ENCODE results near the gene NKX2-4.
A peak's percentile ranks its signal among the peaks of the same experiment; 100 is the strongest.

Gene NKX2-4

DNA sequence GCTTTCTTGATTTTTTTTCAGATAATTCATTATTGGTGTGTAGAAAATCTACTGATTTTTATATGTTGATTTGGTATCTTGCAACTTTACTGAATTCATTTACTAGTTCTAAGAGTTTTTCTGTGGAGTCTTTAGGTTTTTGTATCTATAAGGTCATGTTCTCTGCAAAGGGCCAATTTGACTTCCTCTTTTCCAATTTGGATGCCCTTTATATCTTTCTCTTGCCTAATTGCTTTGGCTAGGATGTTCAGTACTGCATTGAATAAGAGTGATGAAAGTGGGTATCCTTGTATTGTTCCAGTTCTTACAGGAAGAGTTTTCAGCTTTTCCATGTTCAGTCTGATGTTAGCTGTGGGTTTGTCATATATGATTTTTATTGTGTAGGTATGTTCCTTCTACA, 14.4 kb upstream of the NKX2-4 start:
- Histone ChIP-seq H3K4me3 (ENCODE audit: low read depth in 1 of 2, low read length in 1 of 2) (no peak overlapping the region), H3K27ac (no peak overlapping the region), H3K36me3 (no peaks in the 10 kb centered on the region), H3K27me3 (peaks cover 85% of the 10 kb centered on the region), H3K4me1 (ENCODE audit: control insufficient read depth in 1 of 2, insufficient read depth in 1 of 2, low read depth in 1 of 2, low read length in 1 of 2) (no peaks in the 10 kb centered on the region), H3K9me3 (no peaks in the 10 kb centered on the region)
- TF ChIP-seq CTCF (IDR thresholded peaks at IDR 0.05) = no peak

DNA sequence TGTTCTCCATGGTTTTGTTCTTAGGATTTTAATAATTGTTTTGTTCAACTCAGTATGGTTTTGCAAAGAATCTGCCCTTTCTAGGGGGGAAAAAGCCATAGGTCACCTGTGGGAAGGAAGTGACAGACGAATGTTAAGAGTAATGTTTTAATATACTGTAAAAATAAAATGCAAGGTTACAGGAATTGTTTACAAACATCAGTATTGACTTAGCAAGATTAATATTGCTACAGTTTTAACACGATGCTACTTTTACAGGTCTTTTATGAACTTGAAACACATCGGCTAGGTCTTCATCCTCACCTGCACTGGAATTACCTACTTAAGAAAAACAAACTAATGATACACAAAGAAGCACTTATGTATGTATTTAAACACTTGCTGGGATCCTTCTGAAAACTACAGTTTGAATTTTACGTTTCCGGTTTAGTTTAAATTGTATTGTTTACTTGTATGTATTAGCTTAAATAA, 1.7 kb upstream of the NKX2-4 start:
- Histone ChIP-seq H3K9me3 (no peaks in the 10 kb centered on the region), H3K36me3 (no peaks in the 10 kb centered on the region), H3K27ac (no peak overlapping the region), H3K4me1 (ENCODE audit: control insufficient read depth in 1 of 2, insufficient read depth in 1 of 2, low read depth in 1 of 2, low read length in 1 of 2) (peaks cover 16 to 18% of the 10 kb centered on the region in 2 experiments), H3K27me3 (peaks cover 100% of the 10 kb centered on the region), H3K4me3 (ENCODE audit: low read depth in 1 of 2, low read length in 1 of 2) (no peak overlapping the region)
- no peak for TF ChIP-seq CTCF (IDR thresholded peaks at IDR 0.05)

GRCh38 chr20:21398109-21399004, 1.0 kb upstream of the NKX2-4 start:
- Histone ChIP-seq H3K27ac (no peak overlapping the region), H3K36me3 (no peaks in the 10 kb centered on the region), H3K27me3 (peaks cover 100% of the 10 kb centered on the region), H3K4me1 (ENCODE audit: control insufficient read depth in 1 of 2, insufficient read depth in 1 of 2, low read depth in 1 of 2, low read length in 1 of 2) (peaks cover 16 to 18% of the 10 kb centered on the region in 2 experiments), H3K4me3 (ENCODE audit: low read depth in 1 of 2, low read length in 1 of 2) (no peak overlapping the region), H3K9me3 (no peaks in the 10 kb centered on the region)
- no peak for TF ChIP-seq CTCF (IDR thresholded peaks at IDR 0.05)

- H3K9me3 ChIP-seq = no peaks in the 10 kb centered on the region
- peak overlapping the region; percentile 8 to 39 for H3K4me3 ChIP-seq (ENCODE audit: low read depth in 1 of 2, low read length in 1 of 2)
- peaks cover 20 to 30% of the 10 kb centered on the region in 2 experiments for H3K4me1 ChIP-seq (ENCODE audit: control insufficient read depth in 1 of 2, insufficient read depth in 1 of 2, low read depth in 1 of 2, low read length in 1 of 2)
- no peak for TF ChIP-seq CTCF (IDR thresholded peaks at IDR 0.05)
- no peak overlapping the region for H3K27ac ChIP-seq
- H3K36me3 ChIP-seq = no peaks in the 10 kb centered on the region
- peaks cover 100% of the 10 kb centered on the region for H3K27me3 ChIP-seq
Observed at GRCh38 chr20:21396599-21397340, 556 bp downstream of the NKX2-4 start.

DNA sequence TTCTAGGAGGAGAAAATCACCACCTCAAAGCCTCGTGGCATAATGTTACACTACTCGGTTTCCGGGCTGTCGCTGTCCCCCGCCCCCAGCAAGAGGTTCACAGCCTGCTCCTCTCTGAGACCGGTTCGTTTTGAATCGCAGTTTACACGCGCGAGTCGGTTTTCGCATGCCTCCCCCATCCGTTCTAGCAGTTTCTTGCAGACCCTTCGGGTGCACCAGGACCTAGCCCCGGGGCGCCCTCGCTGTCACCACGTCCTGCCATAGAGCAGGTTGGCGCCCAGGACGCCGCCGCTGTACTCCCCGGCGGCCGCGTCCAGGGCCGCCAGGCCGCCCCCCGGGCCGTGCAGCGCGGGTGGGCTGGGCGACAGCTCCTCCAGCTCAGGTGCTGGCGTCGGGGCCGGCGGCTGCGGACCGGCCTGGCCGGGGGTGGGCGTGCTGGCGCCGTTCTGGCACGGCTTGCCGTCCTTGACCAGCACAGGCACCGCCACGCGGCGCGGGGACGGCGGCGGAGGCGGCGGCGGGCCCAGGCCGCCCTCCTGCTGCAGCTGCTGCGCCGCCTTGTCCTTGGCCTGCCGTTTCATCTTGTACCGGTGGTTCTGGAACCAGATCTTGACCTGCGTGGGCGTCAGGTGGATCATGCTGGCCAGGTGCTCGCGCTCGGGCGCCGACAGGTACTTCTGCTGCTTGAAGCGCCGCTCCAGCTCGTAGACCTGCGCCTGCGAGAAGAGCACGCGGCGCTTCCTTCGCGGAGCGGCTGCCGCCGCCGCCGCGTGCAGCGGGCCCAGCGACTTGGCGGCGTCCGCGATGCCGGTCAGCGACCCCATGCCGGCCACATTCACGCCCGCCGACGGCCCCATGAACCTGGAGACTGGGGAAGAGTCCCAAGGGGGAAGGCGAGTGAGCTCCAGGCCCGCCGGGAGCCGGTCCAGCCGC, 1.4 kb downstream of the NKX2-4 start:
- peaks cover 100% of the 10 kb centered on the region for H3K27me3 ChIP-seq
- H3K4me3 ChIP-seq (ENCODE audit: low read depth in 1 of 2, low read length in 1 of 2) = peak overlapping the region; percentile 8 to 39
- peaks cover 21 to 34% of the 10 kb centered on the region in 2 experiments for H3K4me1 ChIP-seq (ENCODE audit: control insufficient read depth in 1 of 2, insufficient read depth in 1 of 2, low read depth in 1 of 2, low read length in 1 of 2)
- H3K36me3 ChIP-seq = peaks cover under 1% of the 10 kb centered on the region
- TF ChIP-seq CTCF (IDR thresholded peaks at IDR 0.05) = no peak
- H3K27ac ChIP-seq = no peak overlapping the region
- H3K9me3 ChIP-seq = no peaks in the 10 kb centered on the region
